ENCODE measurements around the gene NKAIN2.

The NKAIN2 gene

GRCh38 chr6:124793398-124793797 is 989.7 kb downstream of the NKAIN2 start:
- Histone ChIP-seq H3K4me1 (ENCODE audit: control insufficient read depth, low read depth, low read length) (no peaks in the 10 kb centered on the region), H2BK15ac (replicated peaks; ENCODE audit: low read depth) (no peak overlapping the region), H3K4me2 (ENCODE audit: low read length) (no peak overlapping the region), H3K79me2 (ENCODE audit: control insufficient read depth, insufficient read depth, low read length) (no peaks in the 10 kb centered on the region), H3K36me3 (ENCODE audit: control insufficient read depth, insufficient read depth, low read length) (no peaks in the 10 kb centered on the region), H3K56ac (ENCODE audit: low read length) (no peak overlapping the region), H3K27ac (ENCODE audit: low read depth, low read length) (no peak overlapping the region), H2BK120ac (ENCODE audit: low read depth, low read length) (no peak overlapping the region), H4K8ac (ENCODE audit: low read depth, low read length) (no peak overlapping the region), H3K9ac (ENCODE audit: low read length) (no peak overlapping the region), H3K18ac (ENCODE audit: low read length) (no peak overlapping the region), H3K79me1 (ENCODE audit: low read length) (no peaks in the 10 kb centered on the region), H2BK5ac (ENCODE audit: low read length) (no peak overlapping the region), H3K27me3 (ENCODE audit: insufficient read depth, low read length, poor library complexity) (no peaks in the 10 kb centered on the region), H2AK5ac (ENCODE audit: low read length) (no peak overlapping the region), H4K5ac (ENCODE audit: low read length) (no peak overlapping the region), H3K4me3 (ENCODE audit: low read length) (no peak overlapping the region), H3K23ac (ENCODE audit: low read length) (no peak overlapping the region), H3K4ac (ENCODE audit: low read depth, low read length) (no peak overlapping the region)
- DNase-seq = no peak

GRCh38 chr6:124795643-124796463 is 992.2 kb downstream of the NKAIN2 start:
- H3K27ac ChIP-seq (ENCODE audit: low read depth, low read length) = no peak overlapping the region
- H3K4ac ChIP-seq (ENCODE audit: low read depth, low read length) = no peak overlapping the region
- no peaks in the 10 kb centered on the region for H3K79me2 ChIP-seq (ENCODE audit: control insufficient read depth, insufficient read depth, low read length)
- H3K79me1 ChIP-seq (ENCODE audit: low read length) = no peaks in the 10 kb centered on the region
- H2BK15ac ChIP-seq (replicated peaks; ENCODE audit: low read depth) = no peak overlapping the region
- H4K5ac ChIP-seq (ENCODE audit: low read length) = no peak overlapping the region
- no peak overlapping the region for H2AK5ac ChIP-seq (ENCODE audit: low read length)
- H2BK120ac ChIP-seq (ENCODE audit: low read depth, low read length) = no peak overlapping the region
- H3K18ac ChIP-seq (ENCODE audit: low read length) = no peak overlapping the region
- no peak overlapping the region for H3K4me3 ChIP-seq (ENCODE audit: low read length)
- DNase-seq = peak; percentile 65
- H3K4me2 ChIP-seq (ENCODE audit: low read length) = no peak overlapping the region
- no peaks in the 10 kb centered on the region for H3K4me1 ChIP-seq (ENCODE audit: control insufficient read depth, low read depth, low read length)
- H3K23ac ChIP-seq (ENCODE audit: low read length) = no peak overlapping the region
- H4K8ac ChIP-seq (ENCODE audit: low read depth, low read length) = no peak overlapping the region
- H3K36me3 ChIP-seq (ENCODE audit: control insufficient read depth, insufficient read depth, low read length) = no peaks in the 10 kb centered on the region
- no peak overlapping the region for H2BK5ac ChIP-seq (ENCODE audit: low read length)
- no peak overlapping the region for H3K56ac ChIP-seq (ENCODE audit: low read length)
- no peaks in the 10 kb centered on the region for H3K27me3 ChIP-seq (ENCODE audit: insufficient read depth, low read length, poor library complexity)
- H3K9ac ChIP-seq (ENCODE audit: low read length) = no peak overlapping the region
- no CpG with 5 or more reads among the region's 4 CpGs for WGBS (ENCODE audit: extremely low coverage, insufficient coverage, low lambda C conversion rate)

- Histone ChIP-seq H3K9ac (ENCODE audit: low read length) (no peak overlapping the region), H3K27ac (ENCODE audit: low read depth, low read length) (no peak overlapping the region), H3K4ac (ENCODE audit: low read depth, low read length) (no peak overlapping the region), H3K27me3 (ENCODE audit: insufficient read depth, low read length, poor library complexity) (no peaks in the 10 kb centered on the region), H2BK120ac (ENCODE audit: low read depth, low read length) (no peak overlapping the region), H3K36me3 (ENCODE audit: control insufficient read depth, insufficient read depth, low read length) (no peaks in the 10 kb centered on the region), H4K8ac (ENCODE audit: low read depth, low read length) (no peak overlapping the region), H3K56ac (ENCODE audit: low read length) (no peak overlapping the region), H3K4me3 (ENCODE audit: low read length) (no peak overlapping the region), H3K18ac (ENCODE audit: low read length) (no peak overlapping the region), H3K79me2 (ENCODE audit: control insufficient read depth, insufficient read depth, low read length) (no peaks in the 10 kb centered on the region), H3K4me1 (ENCODE audit: control insufficient read depth, low read depth, low read length) (no peaks in the 10 kb centered on the region), H2AK5ac (ENCODE audit: low read length) (no peak overlapping the region), H3K23ac (ENCODE audit: low read length) (no peak overlapping the region), H3K79me1 (ENCODE audit: low read length) (no peaks in the 10 kb centered on the region), H2BK15ac (replicated peaks; ENCODE audit: low read depth) (no peak overlapping the region), H4K5ac (ENCODE audit: low read length) (no peak overlapping the region), H3K4me2 (ENCODE audit: low read length) (no peak overlapping the region), H2BK5ac (ENCODE audit: low read length) (no peak overlapping the region)
- peak; percentile 76 for DNase-seq
- no CpG with 5 or more reads among the region's 4 CpGs for WGBS (ENCODE audit: extremely low coverage, insufficient coverage, low lambda C conversion rate)
These were observed 992.9 kb downstream of the NKAIN2 start for GRCh38 chr6:124796464-124796970.

- H3K4me3 ChIP-seq (ENCODE audit: low read length) = no peak overlapping the region
- no peak overlapping the region for H3K9ac ChIP-seq (ENCODE audit: low read length)
- no peak overlapping the region for H3K4ac ChIP-seq (ENCODE audit: low read depth, low read length)
- H3K4me2 ChIP-seq (ENCODE audit: low read length) = no peak overlapping the region
- H3K79me1 ChIP-seq (ENCODE audit: low read length) = no peaks in the 10 kb centered on the region
- no peaks in the 10 kb centered on the region for H3K79me2 ChIP-seq (ENCODE audit: control insufficient read depth, insufficient read depth, low read length)
- H3K4me1 ChIP-seq (ENCODE audit: control insufficient read depth, low read depth, low read length) = no peaks in the 10 kb centered on the region
- H3K56ac ChIP-seq (ENCODE audit: low read length) = no peak overlapping the region
- no peak overlapping the region for H4K5ac ChIP-seq (ENCODE audit: low read length)
- H3K23ac ChIP-seq (ENCODE audit: low read length) = no peak overlapping the region
- H2BK5ac ChIP-seq (ENCODE audit: low read length) = no peak overlapping the region
- no peaks in the 10 kb centered on the region for H3K36me3 ChIP-seq (ENCODE audit: control insufficient read depth, insufficient read depth, low read length)
- H2BK15ac ChIP-seq (replicated peaks; ENCODE audit: low read depth) = no peak overlapping the region
- no peak overlapping the region for H2BK120ac ChIP-seq (ENCODE audit: low read depth, low read length)
- DNase-seq = no peak
- no peak overlapping the region for H3K27ac ChIP-seq (ENCODE audit: low read depth, low read length)
- no peaks in the 10 kb centered on the region for H3K27me3 ChIP-seq (ENCODE audit: insufficient read depth, low read length, poor library complexity)
- H3K18ac ChIP-seq (ENCODE audit: low read length) = no peak overlapping the region
- no peak overlapping the region for H2AK5ac ChIP-seq (ENCODE audit: low read length)
- H4K8ac ChIP-seq (ENCODE audit: low read depth, low read length) = no peak overlapping the region
These were observed 993.6 kb downstream of the NKAIN2 start for GRCh38 chr6:124797224-124797623.

GRCh38 chr6:124798942-124799496 is 995.4 kb downstream of the NKAIN2 start:
- Histone ChIP-seq H3K4me2 (ENCODE audit: low read length) (no peak overlapping the region), H3K27me3 (ENCODE audit: insufficient read depth, low read length, poor library complexity) (no peaks in the 10 kb centered on the region), H2AK5ac (ENCODE audit: low read length) (no peak overlapping the region), H3K23ac (ENCODE audit: low read length) (no peak overlapping the region), H3K18ac (ENCODE audit: low read length) (no peak overlapping the region), H4K5ac (ENCODE audit: low read length) (no peak overlapping the region), H3K9ac (ENCODE audit: low read length) (no peak overlapping the region), H2BK15ac (replicated peaks; ENCODE audit: low read depth) (no peak overlapping the region), H3K36me3 (ENCODE audit: control insufficient read depth, insufficient read depth, low read length) (no peaks in the 10 kb centered on the region), H3K56ac (ENCODE audit: low read length) (no peak overlapping the region), H4K8ac (ENCODE audit: low read depth, low read length) (no peak overlapping the region), H2BK120ac (ENCODE audit: low read depth, low read length) (no peak overlapping the region), H2BK5ac (ENCODE audit: low read length) (no peak overlapping the region), H3K4ac (ENCODE audit: low read depth, low read length) (no peak overlapping the region), H3K79me1 (ENCODE audit: low read length) (no peaks in the 10 kb centered on the region), H3K27ac (ENCODE audit: low read depth, low read length) (no peak overlapping the region), H3K4me3 (ENCODE audit: low read length) (no peak overlapping the region), H3K4me1 (ENCODE audit: control insufficient read depth, low read depth, low read length) (no peaks in the 10 kb centered on the region), H3K79me2 (ENCODE audit: control insufficient read depth, insufficient read depth, low read length) (no peaks in the 10 kb centered on the region)
- 100% methylated on average over 2 of the region's 3 CpGs for WGBS (ENCODE audit: extremely low coverage, insufficient coverage, low lambda C conversion rate)
- no peak for DNase-seq

GRCh38 chr6:124799638-124800037 is 996.0 kb downstream of the NKAIN2 start:
- Histone ChIP-seq H3K18ac (ENCODE audit: low read length) (no peak overlapping the region), H3K4me2 (ENCODE audit: low read length) (no peak overlapping the region), H3K4me3 (ENCODE audit: low read length) (no peak overlapping the region), H3K79me1 (ENCODE audit: low read length) (no peaks in the 10 kb centered on the region), H3K27ac (ENCODE audit: low read depth, low read length) (no peak overlapping the region), H3K4me1 (ENCODE audit: control insufficient read depth, low read depth, low read length) (no peaks in the 10 kb centered on the region), H3K27me3 (ENCODE audit: insufficient read depth, low read length, poor library complexity) (no peaks in the 10 kb centered on the region), H3K4ac (ENCODE audit: low read depth, low read length) (no peak overlapping the region), H2AK5ac (ENCODE audit: low read length) (no peak overlapping the region), H4K8ac (ENCODE audit: low read depth, low read length) (no peak overlapping the region), H3K56ac (ENCODE audit: low read length) (no peak overlapping the region), H3K36me3 (ENCODE audit: control insufficient read depth, insufficient read depth, low read length) (no peaks in the 10 kb centered on the region), H2BK15ac (replicated peaks; ENCODE audit: low read depth) (no peak overlapping the region), H3K23ac (ENCODE audit: low read length) (no peak overlapping the region), H3K9ac (ENCODE audit: low read length) (no peak overlapping the region), H2BK5ac (ENCODE audit: low read length) (no peak overlapping the region), H3K79me2 (ENCODE audit: control insufficient read depth, insufficient read depth, low read length) (no peaks in the 10 kb centered on the region), H4K5ac (ENCODE audit: low read length) (no peak overlapping the region), H2BK120ac (ENCODE audit: low read depth, low read length) (no peak overlapping the region)
- DNase-seq = no peak
